GM19351 (cell line): ENCODE results near the gene CBL.

Experiments
- ATAC-seq: cut with Tn5 transposase; IDR thresholded peaks from one replicate; pipeline ENCODE4 v1.9.1; 2021; ENCODE audit warnings: mild to moderate bottlenecking, moderate library complexity; ENCODE audit not compliant: unreplicated experiment

Gene CBL

DNA sequence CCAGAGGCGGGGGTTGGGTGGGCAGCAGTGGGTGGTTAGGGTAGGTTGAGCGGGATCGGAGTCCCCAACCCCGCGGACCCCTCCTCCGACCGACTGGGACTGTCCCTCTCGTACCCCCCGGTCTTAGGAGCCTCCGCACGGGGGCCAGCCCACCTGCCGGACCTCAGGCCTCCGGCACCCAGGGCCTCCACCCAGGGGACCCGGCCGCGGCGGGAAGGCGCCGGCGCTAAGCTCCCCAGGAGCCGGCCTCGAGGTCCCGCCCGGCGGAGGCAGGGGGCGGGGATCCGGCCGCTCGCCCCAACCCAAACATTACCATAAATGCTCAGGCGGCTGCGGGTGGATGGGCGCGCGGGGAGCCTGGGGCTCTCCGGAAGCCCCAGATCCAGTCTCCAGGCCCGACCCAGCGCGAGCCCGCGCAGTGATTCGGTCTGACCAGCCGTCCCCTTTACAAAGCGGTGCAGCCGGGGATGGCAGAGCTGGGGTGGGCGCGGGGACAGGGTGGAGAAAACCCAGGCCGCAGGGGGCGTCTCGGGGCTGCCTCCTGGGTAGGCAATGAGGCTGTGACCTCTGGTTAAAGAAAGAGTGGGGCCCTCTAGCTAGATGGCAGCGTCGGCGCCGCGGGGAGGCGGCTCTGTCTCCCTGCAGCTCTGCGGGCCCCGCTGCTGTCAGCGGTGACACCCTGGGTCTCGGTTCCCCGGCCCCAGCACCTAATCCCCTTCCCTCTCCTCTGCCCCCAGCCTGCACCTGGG is 114.8 kb downstream of the CBL start:
- peak; percentile 52 for ATAC-seq

- no peak for ATAC-seq
Observed at GRCh38 chr11:119322360-119322739, 116.2 kb downstream of the CBL start.

- no peak for ATAC-seq
Observed at GRCh38 chr11:119322921-119323531, 116.9 kb downstream of the CBL start.

- no peak for ATAC-seq
Observed at GRCh38 chr11:119323532-119324033, 117.4 kb downstream of the CBL start.

- no peak for ATAC-seq
Observed at GRCh38 chr11:119324189-119324588, 118.0 kb downstream of the CBL start.

GRCh38 chr11:119329320-119329719 is 123.2 kb downstream of the CBL start:
- no peak for ATAC-seq

DNA sequence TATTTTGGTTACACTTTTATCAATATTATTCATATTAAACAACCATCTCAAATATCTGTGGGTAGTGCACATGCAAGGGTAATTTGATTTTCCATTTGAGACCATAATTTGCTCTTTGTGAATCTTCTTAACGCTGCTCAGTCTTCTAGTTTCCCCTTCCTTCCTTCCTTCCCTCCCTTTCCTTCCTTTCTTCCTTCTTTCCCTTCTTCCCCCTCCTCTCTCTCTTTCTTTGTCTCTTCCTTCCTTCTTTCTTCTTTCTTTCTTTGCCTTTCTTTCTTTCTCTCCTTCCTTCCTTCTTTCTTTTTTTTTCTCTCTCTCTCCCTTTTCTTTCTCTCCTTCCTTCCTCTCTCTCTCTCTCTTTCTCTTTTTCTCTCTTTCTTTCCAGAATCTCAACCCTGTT is 124.1 kb downstream of the CBL start:
- ATAC-seq, result no peak

- ATAC-seq, result no peak
Observed at GRCh38 chr11:119332111-119332765, 126.1 kb downstream of the CBL start.

GRCh38 chr11:119334174-119334930 is 128.2 kb downstream of the CBL start, which contains the start of gene RNF26:
TSS of gene RNF26 (plus strand) at chr11:119334527. CDS start at chr11:119335123, 596 bp downstream.
- peak; percentile 96 for ATAC-seq

DNA sequence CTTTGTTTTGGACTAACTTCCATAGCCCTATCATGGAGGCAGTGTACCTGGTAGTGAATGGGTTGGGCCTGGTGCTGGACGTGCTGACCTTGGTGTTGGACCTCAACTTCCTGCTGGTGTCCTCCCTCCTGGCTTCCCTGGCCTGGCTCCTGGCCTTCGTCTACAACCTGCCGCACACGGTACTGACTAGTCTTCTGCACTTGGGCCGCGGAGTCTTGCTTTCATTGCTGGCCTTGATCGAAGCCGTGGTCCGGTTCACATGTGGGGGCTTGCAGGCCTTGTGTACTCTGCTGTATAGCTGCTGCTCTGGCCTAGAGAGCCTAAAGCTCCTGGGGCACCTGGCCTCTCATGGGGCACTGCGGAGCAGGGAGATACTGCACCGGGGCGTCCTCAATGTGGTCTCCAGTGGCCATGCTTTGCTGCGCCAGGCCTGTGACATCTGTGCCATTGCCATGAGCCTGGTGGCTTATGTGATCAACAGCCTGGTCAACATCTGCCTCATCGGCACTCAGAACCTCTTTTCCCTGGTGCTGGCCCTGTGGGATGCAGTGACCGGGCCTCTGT is 129.0 kb downstream of the CBL start:
- ATAC-seq, result no peak

DNA sequence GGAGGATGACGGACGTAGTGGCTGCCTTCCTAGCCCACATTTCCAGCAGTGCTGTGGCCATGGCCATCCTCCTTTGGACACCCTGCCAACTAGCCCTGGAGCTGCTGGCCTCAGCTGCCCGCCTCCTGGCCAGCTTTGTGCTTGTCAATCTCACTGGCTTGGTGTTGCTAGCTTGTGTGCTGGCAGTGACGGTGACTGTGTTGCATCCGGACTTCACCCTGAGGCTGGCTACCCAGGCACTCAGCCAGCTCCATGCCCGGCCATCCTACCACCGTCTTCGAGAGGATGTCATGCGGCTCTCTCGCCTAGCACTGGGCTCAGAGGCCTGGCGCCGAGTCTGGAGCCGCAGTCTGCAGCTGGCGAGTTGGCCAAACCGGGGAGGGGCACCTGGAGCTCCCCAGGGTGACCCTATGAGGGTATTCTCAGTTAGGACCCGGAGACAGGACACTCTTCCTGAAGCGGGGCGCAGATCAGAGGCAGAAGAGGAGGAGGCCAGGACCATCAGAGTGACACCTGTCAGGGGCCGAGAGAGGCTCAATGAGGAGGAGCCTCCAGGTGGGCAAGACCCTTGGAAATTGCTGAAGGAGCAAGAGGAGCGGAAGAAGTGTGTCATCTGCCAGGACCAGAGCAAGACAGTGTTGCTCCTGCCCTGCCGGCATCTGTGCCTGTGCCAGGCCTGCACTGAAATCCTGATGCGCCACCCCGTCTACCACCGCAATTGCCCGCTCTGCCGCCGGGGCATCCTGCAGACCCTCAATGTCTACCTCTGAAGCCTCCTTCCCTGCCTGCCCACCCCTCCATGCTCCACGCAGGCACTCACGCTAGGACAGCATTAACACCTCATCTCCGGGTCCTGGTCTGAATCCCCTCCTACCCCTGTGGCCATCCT is 129.8 kb downstream of the CBL start:
- ATAC-seq, result no peak

- ATAC-seq, result no peak
Observed at GRCh38 chr11:119336744-119337469, 130.8 kb downstream of the CBL start.

DNA sequence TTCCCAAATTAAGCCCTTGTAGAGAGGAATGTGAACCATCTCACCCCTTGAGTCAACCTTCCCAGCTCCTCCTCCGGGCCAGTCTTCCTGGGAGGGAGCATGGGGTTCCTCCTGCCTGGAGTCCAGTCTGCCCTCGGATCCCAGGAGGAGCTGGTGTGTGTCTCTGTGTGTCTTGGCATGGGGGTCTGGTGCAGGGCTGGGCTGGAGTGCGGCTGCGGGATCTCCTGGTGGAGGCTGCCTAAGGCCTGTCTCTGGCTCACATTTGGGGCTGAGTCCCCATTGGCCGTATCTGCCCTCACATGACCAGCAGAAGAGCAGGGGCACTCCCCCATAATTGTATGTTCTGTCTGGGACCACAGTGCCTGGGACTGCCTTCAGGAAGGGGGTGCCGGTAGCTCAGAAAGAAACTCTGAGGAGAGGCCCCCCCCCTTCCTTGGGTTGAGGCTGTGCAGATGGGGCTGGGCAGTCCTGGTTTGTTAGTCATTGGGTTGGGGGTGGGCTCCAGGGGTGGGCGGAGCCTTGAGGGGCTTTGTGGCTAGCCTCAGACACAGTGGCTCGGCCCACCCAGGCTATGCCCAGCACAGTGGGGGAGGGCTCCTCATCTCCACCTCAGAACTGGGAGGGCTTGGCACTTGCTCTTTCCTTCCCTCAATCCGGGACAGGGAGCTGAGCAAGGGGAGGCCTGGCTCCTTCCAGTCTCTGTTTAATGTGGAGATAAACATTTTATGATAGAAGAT is 131.6 kb downstream of the CBL start:
- no peak for ATAC-seq

GRCh38 chr11:119338318-119338890 is 132.3 kb downstream of the CBL start:
- ATAC-seq, result peak; percentile 31

- no peak for ATAC-seq
Observed at GRCh38 chr11:119338965-119339588, 132.9 kb downstream of the CBL start.

- ATAC-seq, result no peak
Observed at GRCh38 chr11:119339589-119340334, 133.6 kb downstream of the CBL start.
